Right forelimb (tissue), 1 donor: ENCODE measurements around the gene SGIP1.

Experiments used
- DNase-seq: peaks from one replicate; pipeline ENCODE4 v3.0.0-alpha.2; 2018

SGIP1 gene

GRCh38 chr1:66521721-66522365 is 12.1 kb upstream of the SGIP1 start:
- DNase-seq = no peak

- DNase-seq = no peak
Observed at GRCh38 chr1:66523562-66523961, 10.4 kb upstream of the SGIP1 start.

- DNase-seq = no peak
Observed at GRCh38 chr1:66525086-66525485, 8.9 kb upstream of the SGIP1 start.

- no peak for DNase-seq
Observed at GRCh38 chr1:66526036-66526435, 7.9 kb upstream of the SGIP1 start.

- no peak for DNase-seq
Observed at GRCh38 chr1:66526991-66527390, 7.0 kb upstream of the SGIP1 start.

GRCh38 chr1:66527686-66528085 is 6.3 kb upstream of the SGIP1 start:
- no peak for DNase-seq

GRCh38 chr1:66528580-66528979 is 5.4 kb upstream of the SGIP1 start:
- no peak for DNase-seq

GRCh38 chr1:66532214-66532613 is 1.7 kb upstream of the SGIP1 start:
- no peak for DNase-seq

GRCh38 chr1:66532798-66533783 is 862 bp upstream of the SGIP1 start:
- DNase-seq = peak; percentile 70

- no peak for DNase-seq
Observed at GRCh38 chr1:66535061-66535460, 1.1 kb downstream of the SGIP1 start.

GRCh38 chr1:66535853-66536252 is 1.9 kb downstream of the SGIP1 start:
- DNase-seq = no peak

- DNase-seq = no peak
Observed at GRCh38 chr1:66537718-66538117, 3.8 kb downstream of the SGIP1 start.

GRCh38 chr1:66539491-66539890 is 5.5 kb downstream of the SGIP1 start:
- no peak for DNase-seq

- DNase-seq = no peak
Observed at GRCh38 chr1:66540434-66541032, 6.6 kb downstream of the SGIP1 start.

- no peak for DNase-seq
Observed at GRCh38 chr1:66542314-66542713, 8.4 kb downstream of the SGIP1 start.

GRCh38 chr1:66542811-66543767 is 9.1 kb downstream of the SGIP1 start:
- DNase-seq = no peak

GRCh38 chr1:66546047-66546810 is 12.3 kb downstream of the SGIP1 start:
- no peak for DNase-seq

GRCh38 chr1:66549017-66549416 is 15.1 kb downstream of the SGIP1 start:
- no peak for DNase-seq

GRCh38 chr1:66550243-66550642 is 16.3 kb downstream of the SGIP1 start:
- no peak for DNase-seq

GRCh38 chr1:66552287-66552686 is 18.3 kb downstream of the SGIP1 start:
- no peak for DNase-seq

- DNase-seq = no peak
Observed at GRCh38 chr1:66552829-66553228, 18.9 kb downstream of the SGIP1 start.

- DNase-seq = no peak
Observed at GRCh38 chr1:66553846-66554245, 19.9 kb downstream of the SGIP1 start.
